ENCODE results near the gene NLGN4Y.

The NLGN4Y gene

DNA sequence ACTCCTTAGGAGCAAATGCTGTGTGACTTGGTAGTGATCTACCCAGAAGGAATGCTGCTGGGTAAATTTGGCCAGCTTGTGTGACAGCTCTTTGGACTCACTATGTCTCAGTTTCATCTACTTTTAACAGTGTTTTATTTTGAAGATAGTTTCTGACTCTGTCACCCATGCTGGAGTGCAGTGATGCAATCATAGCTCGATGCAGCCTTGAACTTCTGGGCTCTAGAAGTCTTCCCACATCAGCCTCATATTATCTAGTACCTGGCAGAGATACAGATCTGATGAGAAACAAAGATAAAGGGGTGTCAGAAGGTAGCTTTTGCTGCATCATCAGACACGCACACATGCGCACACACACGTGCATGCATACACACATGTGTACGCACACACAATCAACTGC is 19.2 kb downstream of the NLGN4Y start:
- TF ChIP-seq POLR2AphosphoS5 (IDR thresholded peaks at IDR 0.05; ENCODE audit: low read depth): no peak
- TF ChIP-seq, protein P1, sequence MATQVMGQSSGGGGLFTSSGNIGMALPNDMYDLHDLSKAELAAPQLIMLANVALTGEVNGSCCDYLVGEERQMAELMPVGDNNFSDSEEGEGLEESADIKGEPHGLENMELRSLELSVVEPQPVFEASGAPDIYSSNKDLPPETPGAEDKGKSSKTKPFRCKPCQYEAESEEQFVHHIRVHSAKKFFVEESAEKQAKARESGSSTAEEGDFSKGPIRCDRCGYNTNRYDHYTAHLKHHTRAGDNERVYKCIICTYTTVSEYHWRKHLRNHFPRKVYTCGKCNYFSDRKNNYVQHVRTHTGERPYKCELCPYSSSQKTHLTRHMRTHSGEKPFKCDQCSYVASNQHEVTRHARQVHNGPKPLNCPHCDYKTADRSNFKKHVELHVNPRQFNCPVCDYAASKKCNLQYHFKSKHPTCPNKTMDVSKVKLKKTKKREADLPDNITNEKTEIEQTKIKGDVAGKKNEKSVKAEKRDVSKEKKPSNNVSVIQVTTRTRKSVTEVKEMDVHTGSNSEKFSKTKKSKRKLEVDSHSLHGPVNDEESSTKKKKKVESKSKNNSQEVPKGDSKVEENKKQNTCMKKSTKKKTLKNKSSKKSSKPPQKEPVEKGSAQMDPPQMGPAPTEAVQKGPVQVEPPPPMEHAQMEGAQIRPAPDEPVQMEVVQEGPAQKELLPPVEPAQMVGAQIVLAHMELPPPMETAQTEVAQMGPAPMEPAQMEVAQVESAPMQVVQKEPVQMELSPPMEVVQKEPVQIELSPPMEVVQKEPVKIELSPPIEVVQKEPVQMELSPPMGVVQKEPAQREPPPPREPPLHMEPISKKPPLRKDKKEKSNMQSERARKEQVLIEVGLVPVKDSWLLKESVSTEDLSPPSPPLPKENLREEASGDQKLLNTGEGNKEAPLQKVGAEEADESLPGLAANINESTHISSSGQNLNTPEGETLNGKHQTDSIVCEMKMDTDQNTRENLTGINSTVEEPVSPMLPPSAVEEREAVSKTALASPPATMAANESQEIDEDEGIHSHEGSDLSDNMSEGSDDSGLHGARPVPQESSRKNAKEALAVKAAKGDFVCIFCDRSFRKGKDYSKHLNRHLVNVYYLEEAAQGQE (IDR thresholded peaks at IDR 0.05; ENCODE audit: insufficient replicate concordance, low read depth): no peak
- no peak for TF ChIP-seq SPI1 (IDR thresholded peaks at IDR 0.05; ENCODE audit: borderline replicate concordance, low read depth)
- no peak for TF ChIP-seq GABPA (IDR thresholded peaks at IDR 0.05; ENCODE audit: low read depth)
- TF ChIP-seq, protein P2, sequence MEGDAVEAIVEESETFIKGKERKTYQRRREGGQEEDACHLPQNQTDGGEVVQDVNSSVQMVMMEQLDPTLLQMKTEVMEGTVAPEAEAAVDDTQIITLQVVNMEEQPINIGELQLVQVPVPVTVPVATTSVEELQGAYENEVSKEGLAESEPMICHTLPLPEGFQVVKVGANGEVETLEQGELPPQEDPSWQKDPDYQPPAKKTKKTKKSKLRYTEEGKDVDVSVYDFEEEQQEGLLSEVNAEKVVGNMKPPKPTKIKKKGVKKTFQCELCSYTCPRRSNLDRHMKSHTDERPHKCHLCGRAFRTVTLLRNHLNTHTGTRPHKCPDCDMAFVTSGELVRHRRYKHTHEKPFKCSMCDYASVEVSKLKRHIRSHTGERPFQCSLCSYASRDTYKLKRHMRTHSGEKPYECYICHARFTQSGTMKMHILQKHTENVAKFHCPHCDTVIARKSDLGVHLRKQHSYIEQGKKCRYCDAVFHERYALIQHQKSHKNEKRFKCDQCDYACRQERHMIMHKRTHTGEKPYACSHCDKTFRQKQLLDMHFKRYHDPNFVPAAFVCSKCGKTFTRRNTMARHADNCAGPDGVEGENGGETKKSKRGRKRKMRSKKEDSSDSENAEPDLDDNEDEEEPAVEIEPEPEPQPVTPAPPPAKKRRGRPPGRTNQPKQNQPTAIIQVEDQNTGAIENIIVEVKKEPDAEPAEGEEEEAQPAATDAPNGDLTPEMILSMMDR (IDR thresholded peaks at IDR 0.05; ENCODE audit: insufficient read depth, low read length): no peak
- Histone ChIP-seq H3K27ac (replicated peaks) (no peak overlapping the region), H3K4me3 (replicated peaks; ENCODE audit: insufficient read depth, low read length) (no peak overlapping the region), H3K27me3 (ENCODE audit: insufficient read depth, poor library complexity, severe bottlenecking) (no peaks in the 10 kb centered on the region)
- DNase-seq (ENCODE audit: low read depth in 1 of 2, low spot score in 1 of 2): no peak

DNA sequence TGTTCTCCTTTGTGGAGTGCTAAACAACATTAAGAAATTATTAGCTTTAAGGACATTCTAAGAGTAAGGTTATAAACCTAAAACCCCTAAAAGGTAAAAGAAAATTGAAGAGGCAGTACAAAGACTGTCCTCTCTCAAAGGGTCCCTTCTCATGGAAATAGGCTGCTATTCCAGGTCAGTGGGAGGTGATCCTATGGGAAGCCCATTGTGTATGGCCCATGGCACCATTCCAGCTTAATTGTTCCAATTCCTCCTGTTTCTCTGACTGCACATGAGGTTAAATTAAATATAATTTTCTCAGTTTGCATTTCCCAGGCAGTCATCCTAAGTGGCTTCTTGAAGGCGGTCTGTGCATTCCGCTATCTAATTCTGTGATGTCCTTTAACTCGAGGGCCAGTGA is 57.0 kb downstream of the NLGN4Y start:
- Histone ChIP-seq H3K27ac (replicated peaks) (no peak overlapping the region), H3K27me3 (ENCODE audit: insufficient read depth, poor library complexity, severe bottlenecking) (no peaks in the 10 kb centered on the region), H3K4me3 (replicated peaks; ENCODE audit: insufficient read depth, low read length) (no peak overlapping the region)
- TF ChIP-seq, protein P2 (IDR thresholded peaks at IDR 0.05; ENCODE audit: insufficient read depth, low read length): no peak
- TF ChIP-seq, protein P1 (IDR thresholded peaks at IDR 0.05; ENCODE audit: insufficient replicate concordance, low read depth): no peak
- TF ChIP-seq SPI1 (IDR thresholded peaks at IDR 0.05; ENCODE audit: borderline replicate concordance, low read depth) (no peak), POLR2AphosphoS5 (IDR thresholded peaks at IDR 0.05; ENCODE audit: low read depth) (no peak), GABPA (IDR thresholded peaks at IDR 0.05; ENCODE audit: low read depth) (no peak)
- no peak for DNase-seq (ENCODE audit: low read depth in 1 of 2, low spot score in 1 of 2)

DNA sequence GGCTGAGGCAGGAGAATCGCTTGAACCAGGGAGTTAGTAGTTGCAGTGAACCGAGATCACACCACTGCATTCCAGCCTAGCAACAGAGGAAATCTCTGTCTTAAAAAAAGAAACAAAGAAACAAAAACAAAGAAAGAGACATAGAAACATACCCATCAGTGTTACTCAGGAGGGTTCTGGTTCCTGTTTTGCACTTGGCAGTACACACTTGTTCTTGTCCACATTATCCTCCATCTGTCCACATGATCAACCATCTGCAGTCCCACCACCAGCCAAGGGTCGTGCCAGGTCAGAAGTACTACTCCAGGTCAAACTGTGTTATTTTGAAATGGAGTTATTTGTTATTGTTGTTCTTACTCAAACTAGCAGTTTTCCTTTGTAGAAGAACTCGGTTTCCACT is 62.4 kb downstream of the NLGN4Y start:
- Histone ChIP-seq H3K4me3 (replicated peaks; ENCODE audit: insufficient read depth, low read length) (no peak overlapping the region), H3K27me3 (ENCODE audit: insufficient read depth, poor library complexity, severe bottlenecking) (no peaks in the 10 kb centered on the region), H3K27ac (replicated peaks) (no peak overlapping the region)
- DNase-seq (ENCODE audit: low read depth in 1 of 2, low spot score in 1 of 2): no peak
- TF ChIP-seq POLR2AphosphoS5 (IDR thresholded peaks at IDR 0.05; ENCODE audit: low read depth) (no peak), SPI1 (IDR thresholded peaks at IDR 0.05; ENCODE audit: borderline replicate concordance, low read depth) (no peak), GABPA (IDR thresholded peaks at IDR 0.05; ENCODE audit: low read depth) (no peak)
- TF ChIP-seq, protein P2 (IDR thresholded peaks at IDR 0.05; ENCODE audit: insufficient read depth, low read length): no peak
- TF ChIP-seq, protein P1 (IDR thresholded peaks at IDR 0.05; ENCODE audit: insufficient replicate concordance, low read depth): no peak

Measured in HL-60 (cell line).